Coronary artery (tissue), 2 donors: ENCODE results near the gene TBC1D28.
A peak's percentile ranks its signal among the peaks of the same experiment; 100 is the strongest.
"Not testable (repeated sequence)": the region's sequence is repeated elsewhere in the genome, so short reads cannot be mapped to it uniquely, and the experiment has no call there.

Experiments
- DNase-seq: peaks from one replicate; pipeline ENCODE4 v3.0.0-alpha.2; 2017; ENCODE audit warnings: low spot score
- H3K27ac ChIP-seq, 2 donors: fragments of 200-600 bp; sonication (generic); one replicate each; pipeline ENCODE4 v1.5.1; 2016 to 2019
- H3K4me3 ChIP-seq: fragments of 200-600 bp; sonication (generic); 2 replicates; pipeline ENCODE4 v1.5.1; 2016; ENCODE audit warnings: mild to moderate bottlenecking, moderate library complexity
- CTCF ChIP-seq: fragments of 200-600 bp; sonication (generic); IDR thresholded peaks from one replicate; pipeline ENCODE4 v1.5.1; 2019; ENCODE audit warnings: antibody characterized with exemption

TBC1D28 gene

GRCh38 chr17:18626152-18626870 is 17.9 kb downstream of the TBC1D28 start:
- no peak overlapping the region for H3K27ac ChIP-seq
- H3K4me3 ChIP-seq: peak overlapping the region; percentile 66
- no peak for DNase-seq

GRCh38 chr17:18625509-18626104 is 18.6 kb downstream of the TBC1D28 start:
- H3K27ac ChIP-seq: peak overlapping the region in 1 of 2 donors; percentile 80

More at GRCh38 chr17:18626152-18626870, 17.9 kb downstream of the TBC1D28 start:
- no peak for TF ChIP-seq CTCF

GRCh38 chr17:18624862-18625501 is 19.2 kb downstream of the TBC1D28 start:
- DNase-seq: not testable (repeated sequence)
- Histone ChIP-seq H3K4me3 (peak overlapping the region; percentile 66), H3K27ac (peak overlapping the region in 1 of 2 donors; percentile 80)

More at GRCh38 chr17:18625509-18626104, 18.6 kb downstream of the TBC1D28 start:
- DNase-seq: peak; percentile 84
- peak overlapping the region; percentile 66 for H3K4me3 ChIP-seq
- TF ChIP-seq CTCF: peak; percentile 84

DNA sequence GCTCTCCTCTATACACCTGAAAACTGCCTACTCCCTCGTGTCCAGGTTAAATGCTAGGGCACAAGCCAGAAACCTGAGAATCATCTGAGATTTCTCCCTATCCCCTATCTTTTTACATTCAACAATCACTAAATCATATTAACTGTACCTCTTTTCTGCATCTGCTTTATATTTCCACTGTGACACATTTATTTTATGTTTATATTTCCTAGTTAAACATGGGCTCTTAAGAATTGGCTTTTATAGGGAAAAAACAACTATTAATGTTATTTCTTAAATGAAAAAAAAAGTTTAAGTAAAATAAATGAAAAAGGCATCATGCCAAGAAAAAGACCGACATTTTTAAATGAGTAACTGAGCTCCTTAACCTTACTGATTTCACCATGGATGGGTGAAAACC is 26.6 kb downstream of the TBC1D28 start:
- not testable (repeated sequence) for H3K27ac ChIP-seq, DNase-seq, H3K4me3 ChIP-seq

- not testable (repeated sequence) for H3K27ac ChIP-seq, DNase-seq
These were observed 31.2 kb downstream of the TBC1D28 start for GRCh38 chr17:18613016-18613415.

DNA sequence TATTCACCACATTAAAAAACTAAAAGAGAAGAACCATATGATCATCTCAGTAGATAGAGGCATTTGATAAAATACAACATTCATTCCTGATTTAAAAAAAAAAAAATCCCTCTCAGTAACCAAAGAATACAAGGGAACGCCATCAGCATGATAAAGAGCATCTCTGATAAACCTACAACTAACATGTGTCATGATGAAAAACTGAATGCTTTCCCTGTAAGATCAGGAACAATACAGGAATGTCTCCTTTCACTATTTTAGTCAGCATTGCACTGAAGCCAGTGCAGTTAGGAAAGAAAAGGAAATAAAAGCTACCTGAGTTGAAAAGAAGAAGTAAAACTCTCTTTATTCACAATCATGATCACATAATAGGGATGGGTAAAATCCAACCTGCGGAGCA is 51.1 kb downstream of the TBC1D28 start:
- not testable (repeated sequence) for H3K27ac ChIP-seq, H3K4me3 ChIP-seq, DNase-seq

More at GRCh38 chr17:18613016-18613415, 31.2 kb downstream of the TBC1D28 start:
- H3K4me3 ChIP-seq: not testable (repeated sequence)
